K562 (cell line): ENCODE results near the gene SYNPO2. TPM values are rescaled to one million over a fixed set of nuclear protein-coding genes. Genes with fewer than 3 reads are reported as not detected.

ENCODE experiments used
- ATAC-seq: fragments of 200-7000 bp; cut with Tn5 transposase; 3 replicates; pipeline ENCODE4 v1.9.1; 2020; ENCODE audit warnings: moderate library complexity
- BruUV-seq: library from RNA; stranded (reverse); fragments of 400-500 nt; replicated peaks from 2 replicates; lab custom pipeline; 2021; lab: Mats Ljungman, UMichigan
- CTCF ChIA-PET: fragments of 300-600 bp; formaldehyde crosslinking; extraction: SDS; loops from one replicate; lab custom pipeline; 2021; ENCODE audit warnings: low intra/inter-chr PET ratio; lab: Yijun Ruan, JAX
- POLR2A ChIA-PET: fragments of 300-600, 350-650 bp; sonication (Branson Sonifier 250); formaldehyde crosslinking; extraction: SDS; loops from one replicate; lab custom pipeline; 2021; ENCODE audit warnings: antibody characterized with exemption, inconsistent platforms; lab: Yijun Ruan, JAX
- DNase-seq, 4 experiments: peaks; one replicate each; pipeline versions ENCODE4 v3.0.0 to v3.0.0-alpha.2; 2011 to 2018; ENCODE audit warnings: low spot score in 3 of 4, mixed read lengths in 3 of 4; ENCODE audit errors: extremely low read depth in 1 of 4
- FAIRE-seq: peaks from 2 replicates; lab custom pipeline; 2011; peaks lifted over from hg19 to GRCh38; lab: Jason Lieb, UNC
- H2AFZ ChIP-seq: 2 replicates; pipeline ENCODE4 v1.6.0; 2011; ENCODE audit warnings: low read depth, low read length, control low read depth, inconsistent platforms
- H3K27ac ChIP-seq: fragments of 200-600 bp; 3 replicates; pipeline ENCODE4 v1.8.0; 2011; ENCODE audit warnings: low read depth, mild to moderate bottlenecking, control low read depth, inconsistent platforms, low read length, moderate library complexity, mixed read lengths; ENCODE audit errors: extremely low read depth
- H3K27me3 ChIP-seq, 2 experiments: fragments of 300-600 bp in 1 of 2; 2 replicates in 1 of 2; 3 replicates in 1 of 2; pipeline versions ENCODE4 v1.6.0 to v1.8.0; 2011; ENCODE audit warnings: inconsistent platforms in 2 of 2, low read length in 2 of 2, mild to moderate bottlenecking in 1 of 2, mixed read lengths in 1 of 2, moderate library complexity in 1 of 2; ENCODE audit not compliant: control insufficient read depth in 2 of 2, insufficient read depth in 2 of 2
- H3K36me3 ChIP-seq: fragments of 300-600 bp; 3 replicates; pipeline ENCODE4 v1.8.0; 2011; ENCODE audit warnings: mild to moderate bottlenecking, low read length, inconsistent platforms; ENCODE audit not compliant: control insufficient read depth, insufficient read depth
- H3K4me1 ChIP-seq, 2 experiments: fragments of 200-600 bp in 1 of 2; replicated peaks in 1 of 2; 2 replicates in 1 of 2; 3 replicates in 1 of 2; pipeline versions ENCODE4 v1.5.1 to v1.8.0; 2011; ENCODE audit warnings: inconsistent platforms in 2 of 2, low read length in 2 of 2, mild to moderate bottlenecking in 1 of 2, mixed read lengths in 1 of 2, moderate library complexity in 1 of 2; ENCODE audit not compliant: control insufficient read depth in 2 of 2, insufficient read depth in 2 of 2
- H3K4me2 ChIP-seq: 2 replicates; pipeline ENCODE4 v1.6.1; 2011; ENCODE audit warnings: low read length, control low read depth, inconsistent platforms, mixed read lengths; ENCODE audit not compliant: insufficient read depth
- H3K4me3 ChIP-seq: fragments of 200-600 bp; sonication (generic), shearing (Covaris generic); 2 replicates; pipeline ENCODE4 v1.5.1; 2016; ENCODE audit warnings: control low read depth, inconsistent platforms
- H3K79me2 ChIP-seq: fragments of 200-600 bp; 3 replicates; pipeline ENCODE4 v1.8.0; 2011; ENCODE audit warnings: low read length, inconsistent platforms; ENCODE audit not compliant: control insufficient read depth, insufficient read depth
- H3K9ac ChIP-seq, 2 experiments: 2 replicates each; pipeline versions ENCODE4 v1.6.0 to v1.6.1; 2011; ENCODE audit warnings: low read depth in 2 of 2, low read length in 2 of 2, control low read depth in 1 of 2, inconsistent platforms in 1 of 2, mild to moderate bottlenecking in 1 of 2, mixed read lengths in 1 of 2; ENCODE audit not compliant: insufficient read depth in 1 of 2
- H3K9me1 ChIP-seq: one replicate; pipeline ENCODE4 v1.6.0; 2011; ENCODE audit warnings: inconsistent platforms, mild to moderate bottlenecking, low read length, moderate library complexity; ENCODE audit not compliant: control insufficient read depth, insufficient read depth
- H3K9me3 ChIP-seq: replicated peaks from 2 replicates; pipeline ENCODE4 v1.5.1; 2011; ENCODE audit warnings: low read depth, low read length, inconsistent platforms; ENCODE audit not compliant: control insufficient read depth, insufficient read depth
- H4K20me1 ChIP-seq: replicated peaks from 2 replicates; pipeline ENCODE4 v1.6.1; 2011; ENCODE audit warnings: low read length, inconsistent platforms, mixed read lengths; ENCODE audit not compliant: control insufficient read depth, insufficient read depth
- FOXP1 ChIP-seq: sonication (generic); formaldehyde crosslinking; IDR thresholded peaks from 2 replicates; pipeline ENCODE4 v1.8.0; 2022; ENCODE audit warnings: mild to moderate bottlenecking, missing genetic modification reagents
- KAT8 ChIP-seq: fragments of 450-650 bp; IDR thresholded peaks from 2 replicates; pipeline ENCODE4 v1.6.1; 2016; ENCODE audit warnings: low read depth, mild to moderate bottlenecking
- PHF20 ChIP-seq: fragments of 450-650 bp; IDR thresholded peaks from 2 replicates; pipeline ENCODE4 v1.6.1; 2018; ENCODE audit not compliant: partially characterized antibody
- POLR2AphosphoS2 ChIP-seq: IDR thresholded peaks from 2 replicates; pipeline ENCODE4 v1.6.1; 2012; ENCODE audit warnings: low read length, improper control_type of control experiment
- RFX5 ChIP-seq: IDR thresholded peaks from 2 replicates; pipeline ENCODE4 v1.6.1; 2011; ENCODE audit warnings: low read depth, mild to moderate bottlenecking, improper control_type of control experiment, low read length
- XRCC5 ChIP-seq: fragments of 200-400 bp; formaldehyde crosslinking; IDR thresholded peaks from 2 replicates; pipeline ENCODE4 v1.6.1; 2017; ENCODE audit warnings: low read depth, mild to moderate bottlenecking, low read length
- ZC3H8 ChIP-seq: fragments of 450-650 bp; IDR thresholded peaks from 2 replicates; pipeline ENCODE4 v1.6.1; 2017
- ZNF140 ChIP-seq: fragments of 250-450 bp; sonication (Bioruptor Pico); IDR thresholded peaks from 2 replicates; pipeline ENCODE4 v1.8.0; 2021; ENCODE audit warnings: moderate library complexity, mild to moderate bottlenecking, inconsistent platforms
- ZNF175 ChIP-seq: fragments of 200-800 bp; sonication (Bioruptor generic); IDR thresholded peaks from 2 replicates; pipeline ENCODE4 v1.6.1; 2016; ENCODE audit warnings: low read depth, mild to moderate bottlenecking, missing genetic modification characterization, missing compliant biosample characterization
- ZNF282 ChIP-seq: sonication (generic); formaldehyde crosslinking; IDR thresholded peaks from 2 replicates; pipeline ENCODE4 v1.8.1; 2023; ENCODE audit warnings: missing genetic modification reagents
- WGBS: fragments of 100-300 bp; shearing (Covaris generic); methylation state at CpG from one replicate; pipeline ENCODE4 v1.1.6; 2016; ENCODE audit warnings: low coverage, mixed read lengths; ENCODE audit not compliant: insufficient coverage; ENCODE audit errors: missing lambda C conversion rate; 5-methylcytosine and 5-hydroxymethylcytosine counted together
- in situ Hi-C: fragments of 300-500 bp; cut with MboI; formaldehyde crosslinking; loops from 4 replicates; pipeline ENCODE4 v1.15.0; 2018; ENCODE audit warnings: inconsistent platforms, mixed read lengths
- intact Hi-C: fragments of 100-400 bp; cut with micrococcal nuclease; formaldehyde crosslinking; loops from 2 replicates; pipeline ENCODE4 v1.14.2; 2022
- polyA plus RNA-seq, 8 experiments: library from polyadenylated mRNA; depleted of rRNA in 4 of 8; stranded (reverse) in 5 of 8; unstranded in 3 of 8; fragments of >200 nt; fragmentation: Nextera tagmentation in 2 of 8; fragmentation: Illumina TruSeq in 1 of 8; extraction: Ambion mirVana in 2 of 8; extraction: Trizol in 1 of 8; gene quantifications; 2 replicates each; pipeline versions ENCODE4 v1.2.1 to v1.2.3, GENCODE V29; 2011 to 2014; ENCODE audit warnings: inconsistent platforms in 1 of 8, missing spikeins in 1 of 8
- total RNA-seq, 7 experiments: library from RNA; depleted of rRNA in 6 of 7; stranded (reverse); fragments of >200 nt in 6 of 7; fragmentation: Illumina TruSeq in 2 of 7; extraction: Trizol in 2 of 7; gene quantifications; 2 replicates each; pipeline versions ENCODE4 v1.2.1 to v1.2.3, GENCODE V29; 2011 to 2021; ENCODE audit warnings: low replicate concordance in 1 of 7
- TF ChIP-seq, protein P1 (sequence below): fragments of 250-450 bp; sonication (Bioruptor Pico); IDR thresholded peaks from 2 replicates; pipeline ENCODE4 v1.5.1; 2021; ENCODE audit warnings: mild to moderate bottlenecking
- TF ChIP-seq, protein P2 (sequence below): IDR thresholded peaks from 2 replicates; pipeline ENCODE4 v1.6.1; 2011; ENCODE audit not compliant: insufficient read length; ENCODE audit errors: extremely low read depth
- TF ChIP-seq, protein P3 (sequence below): fragments of 250-450 bp; sonication (Bioruptor Pico); IDR thresholded peaks from 2 replicates; pipeline ENCODE4 v1.4.0; 2020

Gene SYNPO2
- total and polyA plus RNA-seq, 9 of the 15 experiments (the other 6 are each of a cell fraction or from before 2014, with no cell fraction given), result 0.03 to 0.18 TPM; not detected in 7

DNA sequence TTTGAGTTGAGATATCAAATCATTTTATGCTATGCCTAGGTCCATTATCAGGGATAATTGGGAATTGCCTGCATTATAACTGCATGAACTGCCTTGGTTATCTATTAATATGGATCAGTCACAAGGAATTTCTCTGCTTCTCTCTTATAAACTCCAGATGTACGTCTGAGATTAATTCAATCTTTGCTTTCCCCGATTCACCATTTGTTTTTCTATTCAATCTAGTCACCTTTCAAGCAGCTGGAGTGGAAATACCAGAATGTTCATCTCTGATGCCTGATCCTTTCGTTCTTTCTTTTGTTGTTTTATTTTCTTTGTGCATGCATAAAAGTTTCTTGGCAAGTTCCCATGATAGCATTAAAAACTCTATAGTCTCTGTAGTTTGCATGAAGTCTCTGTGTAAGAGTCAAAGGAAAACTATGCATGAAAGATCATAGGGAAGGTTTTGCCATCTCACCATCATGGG lies 22.6 kb downstream of the SYNPO2 start:
- H3K27me3 ChIP-seq, result peaks cover 0 to 4% of the 10 kb centered on the region in 2 experiments; a peak in 1 of 5 replicates
- CTCF ChIA-PET, result no interaction called here
- in situ Hi-C loops, result no loop called here
- H3K9me1 ChIP-seq, result no peaks in the 10 kb centered on the region
- H3K4me1 ChIP-seq, result no peaks in the 10 kb centered on the region
- no peaks in the 10 kb centered on the region for H3K36me3 ChIP-seq
- H3K27ac ChIP-seq, result no peak overlapping the region
- H4K20me1 ChIP-seq, result no peaks in the 10 kb centered on the region
- no peak for ATAC-seq
- POLR2A ChIA-PET, result no interaction called here
- H3K4me2 ChIP-seq, result no peak overlapping the region
- no peak for DNase-seq
- H3K9me3 ChIP-seq, result no peaks in the 10 kb centered on the region
- no peak overlapping the region for H3K4me3 ChIP-seq
- no peak overlapping the region for H2AFZ ChIP-seq
- no TSS peak for BruUV-seq
- 2% methylated on average over 3 of the region's 3 CpGs for WGBS
- H3K9ac ChIP-seq, result no peak overlapping the region
- no peaks in the 10 kb centered on the region for H3K79me2 ChIP-seq
- no peak for FAIRE-seq
- intact Hi-C loops, result no loop called here
- TF ChIP-seq PHF20 (no peak), XRCC5 (no peak), FOXP1 (no peak), POLR2AphosphoS2 (no peak), RFX5 (no peak), KAT8 (no peak), ZNF175 (CRISPR knock-in tag) (no peak), ZNF140 (no peak), ZNF282 (CRISPR knock-in tag) (no peak), ZC3H8 (no peak)
- TF ChIP-seq, protein P1, sequence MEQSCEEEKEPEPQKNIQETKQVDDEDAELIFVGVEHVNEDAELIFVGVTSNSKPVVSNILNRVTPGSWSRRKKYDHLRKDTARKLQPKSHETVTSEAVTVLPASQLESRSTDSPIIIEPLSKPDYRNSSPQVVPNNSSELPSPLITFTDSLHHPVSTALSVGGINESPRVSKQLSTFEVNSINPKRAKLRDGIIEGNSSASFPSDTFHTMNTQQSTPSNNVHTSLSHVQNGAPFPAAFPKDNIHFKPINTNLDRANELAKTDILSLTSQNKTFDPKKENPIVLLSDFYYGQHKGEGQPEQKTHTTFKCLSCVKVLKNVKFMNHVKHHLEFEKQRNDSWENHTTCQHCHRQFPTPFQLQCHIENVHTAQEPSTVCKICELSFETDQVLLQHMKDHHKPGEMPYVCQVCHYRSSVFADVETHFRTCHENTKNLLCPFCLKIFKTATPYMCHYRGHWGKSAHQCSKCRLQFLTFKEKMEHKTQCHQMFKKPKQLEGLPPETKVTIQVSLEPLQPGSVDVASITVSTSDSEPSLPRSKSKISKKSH (CRISPR knock-in tag), result no peak
- TF ChIP-seq, protein P2, sequence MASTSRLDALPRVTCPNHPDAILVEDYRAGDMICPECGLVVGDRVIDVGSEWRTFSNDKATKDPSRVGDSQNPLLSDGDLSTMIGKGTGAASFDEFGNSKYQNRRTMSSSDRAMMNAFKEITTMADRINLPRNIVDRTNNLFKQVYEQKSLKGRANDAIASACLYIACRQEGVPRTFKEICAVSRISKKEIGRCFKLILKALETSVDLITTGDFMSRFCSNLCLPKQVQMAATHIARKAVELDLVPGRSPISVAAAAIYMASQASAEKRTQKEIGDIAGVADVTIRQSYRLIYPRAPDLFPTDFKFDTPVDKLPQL, result no peak
- TF ChIP-seq, protein P3, sequence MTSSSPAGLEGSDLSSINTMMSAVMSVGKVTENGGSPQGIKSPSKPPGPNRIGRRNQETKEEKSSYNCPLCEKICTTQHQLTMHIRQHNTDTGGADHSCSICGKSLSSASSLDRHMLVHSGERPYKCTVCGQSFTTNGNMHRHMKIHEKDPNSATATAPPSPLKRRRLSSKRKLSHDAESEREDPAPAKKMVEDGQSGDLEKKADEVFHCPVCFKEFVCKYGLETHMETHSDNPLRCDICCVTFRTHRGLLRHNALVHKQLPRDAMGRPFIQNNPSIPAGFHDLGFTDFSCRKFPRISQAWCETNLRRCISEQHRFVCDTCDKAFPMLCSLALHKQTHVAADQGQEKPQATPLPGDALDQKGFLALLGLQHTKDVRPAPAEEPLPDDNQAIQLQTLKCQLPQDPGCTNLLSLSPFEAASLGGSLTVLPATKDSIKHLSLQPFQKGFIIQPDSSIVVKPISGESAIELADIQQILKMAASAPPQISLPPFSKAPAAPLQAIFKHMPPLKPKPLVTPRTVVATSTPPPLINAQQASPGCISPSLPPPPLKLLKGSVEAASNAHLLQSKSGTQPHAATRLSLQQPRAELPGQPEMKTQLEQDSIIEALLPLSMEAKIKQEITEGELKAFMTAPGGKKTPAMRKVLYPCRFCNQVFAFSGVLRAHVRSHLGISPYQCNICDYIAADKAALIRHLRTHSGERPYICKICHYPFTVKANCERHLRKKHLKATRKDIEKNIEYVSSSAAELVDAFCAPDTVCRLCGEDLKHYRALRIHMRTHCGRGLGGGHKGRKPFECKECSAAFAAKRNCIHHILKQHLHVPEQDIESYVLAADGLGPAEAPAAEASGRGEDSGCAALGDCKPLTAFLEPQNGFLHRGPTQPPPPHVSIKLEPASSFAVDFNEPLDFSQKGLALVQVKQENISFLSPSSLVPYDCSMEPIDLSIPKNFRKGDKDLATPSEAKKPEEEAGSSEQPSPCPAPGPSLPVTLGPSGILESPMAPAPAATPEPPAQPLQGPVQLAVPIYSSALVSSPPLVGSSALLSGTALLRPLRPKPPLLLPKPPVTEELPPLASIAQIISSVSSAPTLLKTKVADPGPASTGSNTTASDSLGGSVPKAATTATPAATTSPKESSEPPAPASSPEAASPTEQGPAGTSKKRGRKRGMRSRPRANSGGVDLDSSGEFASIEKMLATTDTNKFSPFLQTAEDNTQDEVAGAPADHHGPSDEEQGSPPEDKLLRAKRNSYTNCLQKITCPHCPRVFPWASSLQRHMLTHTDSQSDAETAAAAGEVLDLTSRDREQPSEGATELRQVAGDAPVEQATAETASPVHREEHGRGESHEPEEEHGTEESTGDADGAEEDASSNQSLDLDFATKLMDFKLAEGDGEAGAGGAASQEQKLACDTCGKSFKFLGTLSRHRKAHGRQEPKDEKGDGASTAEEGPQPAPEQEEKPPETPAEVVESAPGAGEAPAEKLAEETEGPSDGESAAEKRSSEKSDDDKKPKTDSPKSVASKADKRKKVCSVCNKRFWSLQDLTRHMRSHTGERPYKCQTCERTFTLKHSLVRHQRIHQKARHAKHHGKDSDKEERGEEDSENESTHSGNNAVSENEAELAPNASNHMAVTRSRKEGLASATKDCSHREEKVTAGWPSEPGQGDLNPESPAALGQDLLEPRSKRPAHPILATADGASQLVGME (CRISPR knock-in tag), result no peak
